ENCODE measurements around the gene SIDT2. TPM values are rescaled to one million over a fixed set of nuclear protein-coding genes. Genes with fewer than 3 reads are reported as not detected.

SIDT2 gene
- total and polyA plus RNA-seq, 2 of the 8 experiments (the other 6 are each of a cell fraction or from before 2014, with no cell fraction given), result 18.5 to 21.1 TPM

- Histone ChIP-seq H2BK120ac (replicated peaks; ENCODE audit: low read depth, low read length) (no peak overlapping the region), H3K4me2 (ENCODE audit: insufficient read depth in 1 of 2, low read depth in 2 of 2, low read length in 2 of 2) (no peak overlapping the region), H4K91ac (replicated peaks; ENCODE audit: insufficient read length, low read length) (no peak overlapping the region), H3K14ac (ENCODE audit: insufficient read length) (no peak overlapping the region), H3K27me3 (replicated peaks in 1 of 4; ENCODE audit: control insufficient read depth in 3 of 4, extremely low read depth in 1 of 4, insufficient read depth in 3 of 4, low read length in 3 of 4) (no peaks in the 10 kb centered on the region), H3K79me2 (ENCODE audit: control insufficient read depth in 1 of 2, insufficient read depth in 2 of 2, low read length in 2 of 2) (no peaks in the 10 kb centered on the region; a peak in 1 of 4 replicates), H3K36me3 (ENCODE audit: control insufficient read depth in 2 of 4, insufficient read depth in 4 of 4, low read length in 3 of 4) (peaks cover 9 to 26% (median 18%) of the 10 kb centered on the region in 4 experiments; a peak in 7 of 8 replicates), H3K79me1 (ENCODE audit: low read depth, low read length) (no peaks in the 10 kb centered on the region), H3K23me2 (ENCODE audit: low read depth, low read length) (no peaks in the 10 kb centered on the region), H2BK12ac (ENCODE audit: low read depth, low read length) (no peak overlapping the region), H2AFZ (ENCODE audit: low read length) (no peak overlapping the region), H4K8ac (ENCODE audit: extremely low read depth, insufficient read depth, low read length) (no peak overlapping the region), H4K20me1 (replicated peaks in 1 of 2; ENCODE audit: control insufficient read depth in 1 of 2, insufficient read depth in 2 of 2, low read length in 2 of 2) (peaks cover 0 to 4% of the 10 kb centered on the region in 2 experiments), H3K4ac (replicated peaks; ENCODE audit: insufficient read length, low read depth, low read length) (no peak overlapping the region), H2BK5ac (ENCODE audit: low read depth, low read length) (no peak overlapping the region), H3K4me1 (replicated peaks in 1 of 4; ENCODE audit: control insufficient read depth in 3 of 4, insufficient read depth in 4 of 4, low read length in 3 of 4) (no peaks in the 10 kb centered on the region), H2BK15ac (ENCODE audit: low read length) (no peak overlapping the region), H3K9me3 (ENCODE audit: insufficient read depth in 2 of 2, low read depth in 1 of 2, low read length in 1 of 2) (no peaks in the 10 kb centered on the region), H3K9ac (replicated peaks in 1 of 4; ENCODE audit: extremely low read depth in 1 of 4, low read depth in 3 of 4, low read length in 3 of 4) (no peak overlapping the region), H3K18ac (ENCODE audit: extremely low read depth, low read length) (no peak overlapping the region), H3K23ac (ENCODE audit: insufficient read length) (no peak overlapping the region), H4K5ac (ENCODE audit: insufficient read length, low read depth, low read length) (no peak overlapping the region), H3K27ac (ENCODE audit: low read depth, low read length) (no peak overlapping the region), H2BK20ac (ENCODE audit: low read length) (no peak overlapping the region), H3K56ac (replicated peaks; ENCODE audit: insufficient read length, low read depth, low read length) (no peak overlapping the region), H3K4me3 (ENCODE audit: extremely low read depth in 1 of 4, insufficient read depth in 2 of 4, low read depth in 3 of 4, low read length in 4 of 4) (no peak overlapping the region), H2AK5ac (ENCODE audit: low read depth, low read length) (no peak overlapping the region)
- no peak for TF ChIP-seq KDM5A (IDR thresholded peaks at IDR 0.05; ENCODE audit: low read length)
- no peak for TF ChIP-seq EGR1 (IDR thresholded peaks at IDR 0.05; ENCODE audit: borderline replicate concordance, low read depth, low read length)
- TF ChIP-seq PHF8 (conservative IDR thresholded peaks at IDR 0.05; ENCODE audit: low read depth, low read length), result no peak
- no peak for TF ChIP-seq FOSL1 (IDR thresholded peaks at IDR 0.05; ENCODE audit: insufficient read depth, low read depth, low read length)
- TF ChIP-seq KDM4A (IDR thresholded peaks at IDR 0.05; ENCODE audit: low read depth, low read length, severe bottlenecking), result no peak
- no peak for TF ChIP-seq CBX8 (IDR thresholded peaks at IDR 0.05; ENCODE audit: borderline replicate concordance, low read depth, low read length)
- no peak for TF ChIP-seq BRCA1 (IDR thresholded peaks at IDR 0.05; ENCODE audit: low read depth, low read length)
- CTCF ChIA-PET (ENCODE audit: partially characterized antibody), result interaction anchor here (5.2 to 25.0 kb wide), 3 partner anchors 9 to 36 kb away, joined by 41 to 449 read pairs (median 359); partner anchors contain the start of genes SIDT2 and TAGLN
- FAIRE-seq, result no peak
- no peak for DNase-seq (ENCODE audit: low read depth in 1 of 2, low spot score in 2 of 2)
- 85% methylated on average over 11 of the region's 11 CpGs; no CpG with 5 or more reads in 1 of the 2 experiments for WGBS, 2 experiments (ENCODE audit: extremely low coverage in 1 of 2, insufficient coverage in 1 of 2, insufficient read length in 1 of 2, insufficient replicate concordance in 2 of 2, low coverage in 1 of 2, low lambda C conversion rate in 2 of 2, missing lambda C conversion rate in 1 of 2)
- POLR2A ChIA-PET (ENCODE audit: partially characterized antibody), result interaction anchor here (0.8 to 4.0 kb wide), 4 partner anchors 11 to 157 kb away, joined by 3 to 15 read pairs (median 3); no protein-coding TSS in a partner anchor
Measured at GRCh38 chr11:117217141-117218084, 38.9 kb downstream of the SIDT2 start.

All from H1 (cell line).